Keratinocyte (primary cell): ENCODE data around the gene TCAF2. TPM values are rescaled to one million over a fixed set of nuclear protein-coding genes. Genes with fewer than 3 reads are reported as not detected.
"Not testable (repeated sequence)": the region's sequence is repeated elsewhere in the genome, so short reads cannot be mapped to it uniquely, and the experiment has no call there.

Experiments
- DNase-seq: peaks from one replicate; pipeline ENCODE4 v3.0.0-alpha.2; 2011; ENCODE audit warnings: low read depth, missing footprints, low spot score
- FAIRE-seq: peaks from 2 replicates; lab custom pipeline; 2011; peaks lifted over from hg19 to GRCh38; lab: Jason Lieb, UNC
- H2AFZ ChIP-seq: 2 replicates; pipeline ENCODE4 v1.6.0; 2012; ENCODE audit warnings: low read length, control low read depth, inconsistent platforms; ENCODE audit not compliant: control insufficient read depth
- H3K27ac ChIP-seq: 2 replicates; pipeline ENCODE4 v1.5.1; 2011; ENCODE audit warnings: low read length; ENCODE audit not compliant: control insufficient read depth, insufficient read depth
- H3K27me3 ChIP-seq: 3 replicates; pipeline ENCODE4 v1.6.0; 2011; ENCODE audit warnings: low read length; ENCODE audit not compliant: control insufficient read depth, insufficient read depth; ENCODE audit errors: extremely low read depth
- H3K36me3 ChIP-seq, 2 experiments: 2 replicates in 1 of 2; 3 replicates in 1 of 2; pipeline ENCODE4 v1.5.1; 2011; ENCODE audit warnings: low read length in 2 of 2, mild to moderate bottlenecking in 1 of 2; ENCODE audit not compliant: control insufficient read depth in 2 of 2, insufficient read depth in 2 of 2; ENCODE audit errors: extremely low read depth in 1 of 2
- H3K4me1 ChIP-seq: 3 replicates; pipeline ENCODE4 v1.5.1; 2011; ENCODE audit warnings: low read length; ENCODE audit not compliant: control insufficient read depth, insufficient read depth; ENCODE audit errors: extremely low read depth
- H3K4me2 ChIP-seq: 3 replicates; pipeline ENCODE4 v1.6.0; 2011; ENCODE audit warnings: low read depth, low read length; ENCODE audit not compliant: control insufficient read depth, insufficient read depth; ENCODE audit errors: extremely low read depth
- H3K4me3 ChIP-seq, 3 experiments: fragments of 200-600 bp in 1 of 3; sonication (generic) in 1 of 3; 2 replicates in 2 of 3; 3 replicates in 1 of 3; pipeline ENCODE4 v1.5.1; 2011 to 2016; ENCODE audit warnings: low read length in 3 of 3, mild to moderate bottlenecking in 3 of 3, control low read depth in 2 of 3, inconsistent platforms in 1 of 3, low read depth in 1 of 3, mixed read lengths in 1 of 3, mixed run types in 1 of 3, moderate library complexity in 1 of 3; ENCODE audit not compliant: control insufficient read depth in 2 of 3, insufficient read depth in 2 of 3; ENCODE audit errors: extremely low read depth in 1 of 3
- H3K79me2 ChIP-seq: 2 replicates; pipeline ENCODE4 v1.6.0; 2012; ENCODE audit warnings: low read length; ENCODE audit not compliant: control insufficient read depth, insufficient read depth
- H3K9ac ChIP-seq: 3 replicates; pipeline ENCODE4 v1.6.0; 2011; ENCODE audit warnings: low read length; ENCODE audit not compliant: control insufficient read depth, insufficient read depth; ENCODE audit errors: extremely low read depth
- H3K9me1 ChIP-seq: 3 replicates; pipeline ENCODE4 v1.6.0; 2011; ENCODE audit warnings: low read length; ENCODE audit not compliant: control insufficient read depth, insufficient read depth; ENCODE audit errors: extremely low read depth
- H3K9me3 ChIP-seq: 2 replicates; pipeline ENCODE4 v1.5.1; 2012; ENCODE audit warnings: low read depth, low read length; ENCODE audit not compliant: control insufficient read depth
- H4K20me1 ChIP-seq: 3 replicates; pipeline ENCODE4 v1.6.0; 2011; ENCODE audit warnings: low read length; ENCODE audit not compliant: control insufficient read depth, insufficient read depth; ENCODE audit errors: extremely low read depth
- dilution Hi-C: fragments of 300-500 bp; cut with MboI; formaldehyde crosslinking; loops from one replicate; pipeline ENCODE4 v1.7.0; 2020; ENCODE audit warnings: low sequenced_read_pairs; ENCODE audit not compliant: extremely low pct_ligation_motif_present
- polyA plus RNA-seq, 5 experiments: library from polyadenylated mRNA; depleted of rRNA in 3 of 5; stranded (reverse) in 3 of 5; stranded (forward) in 1 of 5; unstranded in 1 of 5; fragments of >200 nt; gene quantifications; 1 replicate in 1 of 5; 2 replicates in 3 of 5; 3 replicates in 1 of 5; pipeline versions ENCODE4 v1.2.1 to v1.2.3, GENCODE V29; 2011 to 2012; ENCODE audit warnings: missing spikeins in 2 of 5, low read depth in 1 of 5, low replicate concordance in 1 of 5

Gene TCAF2
- polyA plus RNA-seq, 1 donor (not counting 4 experiments of a cell fraction or from before 2014, with no cell fraction given): 1.2 TPM

- DNase-seq, H3K4me1 ChIP-seq, H3K9me1 ChIP-seq, H2AFZ ChIP-seq, H3K27ac ChIP-seq, H3K79me2 ChIP-seq, H3K9ac ChIP-seq, H4K20me1 ChIP-seq, H3K27me3 ChIP-seq, H3K4me3 ChIP-seq, FAIRE-seq, H3K4me2 ChIP-seq, H3K9me3 ChIP-seq, H3K36me3 ChIP-seq, dilution Hi-C loops: not testable (repeated sequence)
These were observed 14.8 kb downstream of the TCAF2 start for GRCh38 chr7:143635364-143636240.

- H3K4me3 ChIP-seq, H3K79me2 ChIP-seq, H3K27me3 ChIP-seq, H3K4me1 ChIP-seq, H3K9me3 ChIP-seq, H3K27ac ChIP-seq, H3K36me3 ChIP-seq, dilution Hi-C loops, H2AFZ ChIP-seq, DNase-seq, H3K9me1 ChIP-seq, H3K4me2 ChIP-seq, H4K20me1 ChIP-seq, FAIRE-seq, H3K9ac ChIP-seq: not testable (repeated sequence)
These were observed 18.6 kb downstream of the TCAF2 start for GRCh38 chr7:143639372-143639771.

- H3K27me3 ChIP-seq, DNase-seq, H3K4me3 ChIP-seq, H2AFZ ChIP-seq, FAIRE-seq, H3K27ac ChIP-seq, dilution Hi-C loops, H3K79me2 ChIP-seq, H3K9me1 ChIP-seq, H3K9ac ChIP-seq, H3K4me2 ChIP-seq, H3K9me3 ChIP-seq, H3K4me1 ChIP-seq, H3K36me3 ChIP-seq, H4K20me1 ChIP-seq: not testable (repeated sequence)
These were observed 19.9 kb downstream of the TCAF2 start for GRCh38 chr7:143640528-143641189.

GRCh38 chr7:143646598-143646997, 25.8 kb downstream of the TCAF2 start:
- H4K20me1 ChIP-seq, H3K4me3 ChIP-seq, H2AFZ ChIP-seq, H3K9me3 ChIP-seq, H3K4me2 ChIP-seq, H3K36me3 ChIP-seq, H3K27me3 ChIP-seq, H3K9me1 ChIP-seq, DNase-seq, H3K27ac ChIP-seq, FAIRE-seq, H3K79me2 ChIP-seq, dilution Hi-C loops, H3K9ac ChIP-seq, H3K4me1 ChIP-seq: not testable (repeated sequence)

GRCh38 chr7:143649902-143650301, 29.1 kb downstream of the TCAF2 start:
- H3K36me3 ChIP-seq, H3K27ac ChIP-seq, H3K4me1 ChIP-seq, H4K20me1 ChIP-seq, H3K79me2 ChIP-seq, FAIRE-seq, H3K9ac ChIP-seq, H3K9me1 ChIP-seq, dilution Hi-C loops, H3K4me3 ChIP-seq, H2AFZ ChIP-seq, H3K9me3 ChIP-seq, H3K4me2 ChIP-seq, DNase-seq, H3K27me3 ChIP-seq: not testable (repeated sequence)
